ENCODE results near the gene VPS45.

VPS45 gene

DNA sequence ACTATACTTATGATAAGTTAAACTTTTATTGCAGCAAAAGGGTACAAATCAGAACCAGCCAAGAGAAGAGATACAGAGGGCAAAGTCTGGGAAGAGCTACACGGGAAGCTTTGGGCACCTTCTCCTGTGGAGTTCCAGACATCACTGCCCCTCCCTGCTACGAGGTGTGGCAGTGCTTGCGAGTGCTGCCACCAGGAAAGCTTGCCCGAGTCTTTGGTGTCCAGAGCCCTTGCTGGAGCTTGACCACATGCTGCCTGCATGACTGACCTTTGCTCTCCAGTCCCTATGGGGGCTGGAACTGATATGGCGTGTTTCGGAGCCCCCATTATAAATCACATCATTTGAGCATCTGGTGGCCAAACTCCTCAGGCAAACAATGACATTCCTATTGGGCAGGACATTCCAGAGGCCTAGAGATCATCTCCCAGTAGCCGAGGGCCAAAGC is 105.6 kb downstream of the VPS45 start:
- TF ChIP-seq, protein P1, sequence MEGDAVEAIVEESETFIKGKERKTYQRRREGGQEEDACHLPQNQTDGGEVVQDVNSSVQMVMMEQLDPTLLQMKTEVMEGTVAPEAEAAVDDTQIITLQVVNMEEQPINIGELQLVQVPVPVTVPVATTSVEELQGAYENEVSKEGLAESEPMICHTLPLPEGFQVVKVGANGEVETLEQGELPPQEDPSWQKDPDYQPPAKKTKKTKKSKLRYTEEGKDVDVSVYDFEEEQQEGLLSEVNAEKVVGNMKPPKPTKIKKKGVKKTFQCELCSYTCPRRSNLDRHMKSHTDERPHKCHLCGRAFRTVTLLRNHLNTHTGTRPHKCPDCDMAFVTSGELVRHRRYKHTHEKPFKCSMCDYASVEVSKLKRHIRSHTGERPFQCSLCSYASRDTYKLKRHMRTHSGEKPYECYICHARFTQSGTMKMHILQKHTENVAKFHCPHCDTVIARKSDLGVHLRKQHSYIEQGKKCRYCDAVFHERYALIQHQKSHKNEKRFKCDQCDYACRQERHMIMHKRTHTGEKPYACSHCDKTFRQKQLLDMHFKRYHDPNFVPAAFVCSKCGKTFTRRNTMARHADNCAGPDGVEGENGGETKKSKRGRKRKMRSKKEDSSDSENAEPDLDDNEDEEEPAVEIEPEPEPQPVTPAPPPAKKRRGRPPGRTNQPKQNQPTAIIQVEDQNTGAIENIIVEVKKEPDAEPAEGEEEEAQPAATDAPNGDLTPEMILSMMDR (IDR thresholded peaks at IDR 0.05; ENCODE audit: insufficient read depth, low read depth, low read length, missing control alignments) = no peak
- no peak for DNase-seq (ENCODE audit: low read depth)
- H3K4me3 ChIP-seq (ENCODE audit: low read length) = no peak overlapping the region

DNA sequence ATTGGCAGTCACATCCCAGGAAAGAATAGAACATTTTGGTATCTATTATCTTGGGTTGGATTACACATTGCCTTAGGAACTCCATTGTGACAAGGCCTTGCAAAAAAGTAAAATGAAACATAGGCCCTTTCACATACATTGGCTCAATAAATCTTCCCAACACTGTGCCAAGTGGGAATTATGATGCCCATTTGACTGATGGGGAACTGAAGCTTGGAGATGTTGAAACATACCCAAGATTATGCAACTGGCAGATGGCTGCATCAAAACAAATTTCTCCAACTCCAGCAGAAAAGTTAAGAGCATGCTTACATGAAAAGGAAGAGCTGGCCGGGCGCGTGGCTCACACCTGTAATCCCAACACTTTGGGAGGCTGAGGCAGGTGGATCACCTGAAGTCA is 109.0 kb downstream of the VPS45 start:
- TF ChIP-seq, protein P1 (IDR thresholded peaks at IDR 0.05; ENCODE audit: insufficient read depth, low read depth, low read length, missing control alignments) = no peak
- H3K4me3 ChIP-seq (ENCODE audit: low read length) = no peak overlapping the region
- no peak for DNase-seq (ENCODE audit: low read depth)

DNA sequence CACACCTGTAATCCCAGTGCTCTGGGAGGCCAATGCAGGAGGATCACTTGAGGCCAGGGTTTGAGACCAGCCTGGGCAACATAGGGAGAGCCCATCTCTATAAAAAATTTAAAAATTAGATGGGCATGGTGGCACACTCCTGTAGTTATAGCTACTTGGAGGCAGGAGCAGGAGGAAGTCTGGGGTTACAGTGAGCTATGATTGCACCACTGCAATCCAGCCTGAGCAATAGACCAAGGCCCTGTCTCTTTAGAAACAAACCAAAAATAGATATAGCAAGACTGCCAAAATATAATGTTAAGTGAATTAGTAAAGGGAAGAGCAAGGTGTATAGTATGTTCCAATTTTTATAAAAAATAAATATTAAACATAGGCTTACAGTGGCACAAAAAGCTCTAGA is 111.0 kb downstream of the VPS45 start:
- TF ChIP-seq, protein P1 (IDR thresholded peaks at IDR 0.05; ENCODE audit: insufficient read depth, low read depth, low read length, missing control alignments) = no peak
- H3K4me3 ChIP-seq (ENCODE audit: low read length) = no peak overlapping the region
- DNase-seq (ENCODE audit: low read depth) = no peak

DNA sequence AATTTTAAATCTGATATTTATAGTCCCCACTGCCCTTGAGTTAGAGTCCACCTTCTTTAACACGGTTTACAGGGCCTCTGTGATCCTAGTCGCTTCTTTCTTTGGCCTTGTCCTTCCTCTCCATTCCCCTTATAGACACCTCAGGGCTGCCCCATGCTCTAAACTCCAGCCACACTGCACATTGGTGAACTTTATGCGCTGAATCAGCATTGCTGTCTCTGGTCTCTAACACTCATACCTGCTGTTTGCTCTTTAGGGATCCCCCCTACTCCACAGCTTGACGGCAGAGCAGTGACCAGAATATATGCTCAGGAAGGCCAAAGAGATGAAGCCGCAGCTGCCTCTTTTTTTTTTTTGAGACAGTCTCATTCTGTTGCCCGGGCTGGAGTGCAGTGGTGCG is 112.3 kb downstream of the VPS45 start:
- TF ChIP-seq, protein P1 (IDR thresholded peaks at IDR 0.05; ENCODE audit: insufficient read depth, low read depth, low read length, missing control alignments) = no peak
- no peak overlapping the region for H3K4me3 ChIP-seq (ENCODE audit: low read length)
- no peak for DNase-seq (ENCODE audit: low read depth)

DNA sequence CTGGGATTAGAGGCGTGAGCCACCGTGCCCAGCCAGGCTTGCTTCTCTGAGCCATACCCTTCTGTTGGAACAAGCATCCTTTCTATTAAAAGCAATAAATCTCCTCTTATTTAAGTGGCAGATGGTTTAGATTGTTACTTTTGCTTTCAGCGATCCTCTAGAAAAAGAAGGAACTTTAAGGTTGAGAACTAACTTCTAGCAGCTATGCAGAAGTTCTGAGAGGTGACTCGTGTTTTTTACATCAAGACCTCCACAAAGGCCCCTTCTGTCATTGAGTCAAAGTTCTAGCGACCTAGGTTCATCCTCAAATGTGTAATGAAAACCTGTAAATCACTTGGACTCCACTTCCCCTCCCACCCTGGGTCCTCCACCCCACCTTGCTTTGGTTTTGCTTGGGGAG is 112.9 kb downstream of the VPS45 start:
- TF ChIP-seq, protein P1 (IDR thresholded peaks at IDR 0.05; ENCODE audit: insufficient read depth, low read depth, low read length, missing control alignments) = no peak
- no peak for DNase-seq (ENCODE audit: low read depth)

DNA sequence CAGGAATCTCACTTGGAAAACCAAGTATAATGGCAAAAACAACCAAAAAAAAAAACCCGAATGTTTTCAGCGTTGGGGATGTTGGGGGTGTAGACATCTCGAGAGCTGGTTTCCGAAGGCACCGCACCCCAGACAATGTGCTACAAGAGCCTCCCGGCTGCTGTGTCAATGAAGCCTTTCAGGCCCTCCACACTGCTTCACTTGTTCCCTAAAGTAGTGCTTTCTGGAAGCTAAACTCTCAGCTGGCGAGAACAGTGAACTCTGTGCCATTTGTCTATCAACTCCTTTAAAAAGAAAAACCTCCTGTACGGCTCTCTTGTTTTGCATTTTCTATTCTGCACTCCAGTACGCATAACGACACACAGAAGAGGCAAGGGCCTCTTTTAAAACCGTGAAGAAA is 114.7 kb downstream of the VPS45 start:
- no peak for DNase-seq (ENCODE audit: low read depth)
- TF ChIP-seq, protein P1 (IDR thresholded peaks at IDR 0.05; ENCODE audit: insufficient read depth, low read depth, low read length, missing control alignments) = no peak
- no peak overlapping the region for H3K4me3 ChIP-seq (ENCODE audit: low read length)

More for the DNA sequence above, 112.9 kb downstream of the VPS45 start:
- no peak overlapping the region for H3K4me3 ChIP-seq (ENCODE audit: low read length)

DNA sequence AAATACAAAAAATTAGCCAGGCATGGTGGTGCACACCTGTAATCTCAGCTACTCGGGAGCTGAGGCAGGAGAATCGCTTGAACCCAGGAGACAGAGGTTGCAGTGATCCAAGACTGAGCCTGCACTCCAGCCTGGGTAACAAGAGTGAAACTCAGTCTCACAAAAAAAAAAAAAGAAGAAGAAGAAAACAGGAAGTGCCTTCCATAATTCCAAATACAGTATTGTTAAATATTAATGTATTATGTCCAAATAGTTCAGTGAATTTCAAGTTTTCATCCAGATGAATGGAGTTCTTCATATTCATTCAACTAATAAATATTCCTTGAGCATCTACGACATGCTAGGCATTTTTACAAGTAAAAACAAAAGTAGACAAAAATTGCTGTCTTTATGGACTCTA is 115.5 kb downstream of the VPS45 start:
- no peak overlapping the region for H3K4me3 ChIP-seq (ENCODE audit: low read length)

More for the DNA sequence above, 115.5 kb downstream of the VPS45 start:
- DNase-seq (ENCODE audit: low read depth) = no peak
- TF ChIP-seq, protein P1 (IDR thresholded peaks at IDR 0.05; ENCODE audit: insufficient read depth, low read depth, low read length, missing control alignments) = no peak
